ENCODE data around the gene FMN1.

The FMN1 gene

DNA sequence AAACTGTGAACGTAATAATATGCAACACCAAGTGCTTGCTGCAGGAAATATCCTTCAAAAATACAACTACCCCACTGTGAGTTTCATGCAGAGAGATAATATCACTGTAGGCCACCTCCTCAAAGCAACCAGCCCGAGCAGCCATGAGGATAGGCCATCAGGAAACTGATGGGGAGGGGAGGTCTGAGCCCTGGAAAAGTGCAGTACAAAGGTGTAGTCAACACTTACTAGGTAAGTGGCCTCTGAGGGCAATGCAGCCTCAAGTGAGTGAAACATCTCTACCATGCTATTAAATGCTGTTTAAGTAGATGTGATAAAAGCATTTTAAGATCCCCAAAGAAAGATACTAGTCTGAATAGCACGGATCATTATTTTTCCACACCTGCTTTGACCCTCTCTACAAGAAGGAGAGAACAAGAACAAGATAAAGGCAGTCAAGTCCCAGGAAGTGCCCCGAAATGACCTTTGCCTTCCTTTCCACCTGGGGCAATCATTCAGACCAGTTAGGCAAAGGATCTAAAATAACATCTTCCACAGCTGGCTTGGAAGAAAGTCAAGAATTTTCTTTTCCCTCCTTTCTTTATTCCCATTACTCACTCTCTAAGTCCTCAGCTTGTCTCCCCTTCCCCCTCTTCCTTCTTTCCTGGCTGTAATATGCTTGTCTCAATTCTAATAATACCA, 62.8 kb downstream of the FMN1 start:
- H3K4me1 ChIP-seq = peaks cover 19% of the 10 kb centered on the region
- no peak for DNase-seq
- no peaks in the 10 kb centered on the region for H3K36me3 ChIP-seq
- H3K4me3 ChIP-seq (ENCODE audit: low read depth, low read length) = no peak overlapping the region
- TF ChIP-seq, protein P1, sequence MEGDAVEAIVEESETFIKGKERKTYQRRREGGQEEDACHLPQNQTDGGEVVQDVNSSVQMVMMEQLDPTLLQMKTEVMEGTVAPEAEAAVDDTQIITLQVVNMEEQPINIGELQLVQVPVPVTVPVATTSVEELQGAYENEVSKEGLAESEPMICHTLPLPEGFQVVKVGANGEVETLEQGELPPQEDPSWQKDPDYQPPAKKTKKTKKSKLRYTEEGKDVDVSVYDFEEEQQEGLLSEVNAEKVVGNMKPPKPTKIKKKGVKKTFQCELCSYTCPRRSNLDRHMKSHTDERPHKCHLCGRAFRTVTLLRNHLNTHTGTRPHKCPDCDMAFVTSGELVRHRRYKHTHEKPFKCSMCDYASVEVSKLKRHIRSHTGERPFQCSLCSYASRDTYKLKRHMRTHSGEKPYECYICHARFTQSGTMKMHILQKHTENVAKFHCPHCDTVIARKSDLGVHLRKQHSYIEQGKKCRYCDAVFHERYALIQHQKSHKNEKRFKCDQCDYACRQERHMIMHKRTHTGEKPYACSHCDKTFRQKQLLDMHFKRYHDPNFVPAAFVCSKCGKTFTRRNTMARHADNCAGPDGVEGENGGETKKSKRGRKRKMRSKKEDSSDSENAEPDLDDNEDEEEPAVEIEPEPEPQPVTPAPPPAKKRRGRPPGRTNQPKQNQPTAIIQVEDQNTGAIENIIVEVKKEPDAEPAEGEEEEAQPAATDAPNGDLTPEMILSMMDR (IDR thresholded peaks at IDR 0.05; ENCODE audit: low read depth, low read length) = no peak
- H3K27me3 ChIP-seq = no peaks in the 10 kb centered on the region
- no peaks in the 10 kb centered on the region for H3K9me3 ChIP-seq

DNA sequence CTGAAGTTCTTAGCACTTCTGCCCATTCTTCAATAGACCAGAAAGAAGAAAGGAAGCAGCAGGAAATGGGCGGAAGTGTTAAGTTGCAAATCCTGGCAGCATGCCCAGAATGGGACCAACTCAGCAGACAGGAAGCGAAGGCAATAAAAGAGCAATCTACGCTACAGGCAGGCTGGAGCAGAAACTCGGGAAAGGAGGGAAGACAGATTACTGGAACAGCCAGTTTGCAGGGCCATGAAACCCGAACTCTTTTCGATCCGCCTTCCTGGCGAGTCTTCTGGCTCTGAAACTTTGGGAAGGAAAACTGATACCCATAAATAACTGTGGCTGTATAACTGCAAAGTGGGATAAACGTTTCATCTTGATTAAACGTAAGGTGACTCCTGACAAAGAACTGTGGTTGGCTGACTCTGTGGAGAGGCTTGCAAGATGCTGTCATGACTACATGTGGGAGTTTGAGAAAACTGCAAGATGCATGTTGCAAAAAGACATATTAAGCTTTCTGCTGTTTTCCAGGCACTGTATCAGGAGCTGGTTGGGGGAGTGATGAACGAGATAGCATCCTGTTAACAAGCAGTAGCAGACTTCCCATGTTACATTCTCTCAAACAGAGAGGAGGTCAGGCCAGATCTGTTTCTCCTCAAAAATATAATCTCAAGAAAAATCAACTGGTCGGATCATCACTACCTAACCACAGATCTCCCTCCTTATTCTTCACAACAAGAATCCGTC, 67.8 kb downstream of the FMN1 start:
- Histone ChIP-seq H3K27me3 (no peaks in the 10 kb centered on the region), H3K36me3 (no peaks in the 10 kb centered on the region), H3K9me3 (no peaks in the 10 kb centered on the region), H3K4me1 (peaks cover 8% of the 10 kb centered on the region), H3K4me3 (ENCODE audit: low read depth, low read length) (peak overlapping the region; percentile 4; the same call in 1 of the 2 replicates)
- TF ChIP-seq, protein P1 (IDR thresholded peaks at IDR 0.05; ENCODE audit: low read depth, low read length) = no peak
- peak; percentile 73 for DNase-seq

DNA sequence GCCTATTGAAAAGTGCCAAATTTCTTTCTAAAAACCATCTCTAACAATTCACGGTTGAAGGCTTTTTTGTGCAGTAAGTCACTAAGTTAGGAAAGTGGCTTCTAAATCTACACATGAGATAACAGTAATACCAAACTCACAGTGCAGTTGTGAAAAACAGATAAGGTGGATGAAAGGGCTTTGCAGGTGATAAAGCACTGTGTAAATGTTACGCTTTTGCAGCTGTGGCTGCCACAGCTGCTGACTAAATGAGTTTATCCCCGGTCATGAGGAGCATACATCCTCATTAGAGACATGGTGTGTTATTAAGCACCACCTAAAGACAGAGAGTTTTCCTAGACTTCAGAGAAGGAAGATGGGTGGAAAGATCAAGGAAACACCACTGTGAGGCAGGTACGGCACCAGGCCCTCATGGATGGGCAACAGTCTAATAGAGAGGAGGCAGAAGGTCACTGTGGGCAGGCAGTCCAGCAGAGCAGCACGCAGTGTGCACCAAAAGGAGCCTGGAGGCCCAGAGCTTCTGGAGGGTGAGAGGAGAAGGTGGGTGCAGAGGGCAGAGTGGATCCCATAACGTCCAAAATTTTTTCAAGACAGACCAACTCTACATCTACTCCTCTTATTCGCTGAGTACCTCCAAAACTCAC, 68.5 kb downstream of the FMN1 start:
- DNase-seq = no peak
- Histone ChIP-seq H3K4me3 (ENCODE audit: low read depth, low read length) (no peak overlapping the region), H3K36me3 (no peaks in the 10 kb centered on the region), H3K27me3 (no peaks in the 10 kb centered on the region), H3K4me1 (peaks cover 8% of the 10 kb centered on the region), H3K9me3 (no peaks in the 10 kb centered on the region)
- TF ChIP-seq, protein P1 (IDR thresholded peaks at IDR 0.05; ENCODE audit: low read depth, low read length) = no peak

DNA sequence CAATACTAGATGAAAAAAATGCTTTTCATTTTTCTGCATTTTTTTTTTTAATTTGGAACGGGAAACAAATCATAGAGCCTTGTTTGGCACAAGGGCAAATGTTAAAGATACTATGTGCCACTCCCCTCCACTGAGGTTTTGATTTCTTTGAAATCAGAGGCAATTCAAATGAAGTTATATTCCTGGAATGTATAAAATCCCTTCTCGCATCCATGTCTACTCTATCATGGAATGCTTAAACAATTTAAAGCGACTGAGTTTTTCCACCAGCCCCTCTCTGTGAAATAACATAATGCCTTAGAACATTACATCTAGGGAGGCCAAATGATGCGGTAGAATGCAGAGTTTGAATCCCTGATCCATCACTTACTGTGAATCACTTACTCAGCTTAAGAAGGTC, 69.7 kb downstream of the FMN1 start:
- Histone ChIP-seq H3K4me1 (peaks cover 8% of the 10 kb centered on the region), H3K27me3 (no peaks in the 10 kb centered on the region), H3K36me3 (no peaks in the 10 kb centered on the region), H3K9me3 (no peaks in the 10 kb centered on the region), H3K4me3 (ENCODE audit: low read depth, low read length) (no peak overlapping the region)
- DNase-seq = no peak
- TF ChIP-seq, protein P1 (IDR thresholded peaks at IDR 0.05; ENCODE audit: low read depth, low read length) = no peak

DNA sequence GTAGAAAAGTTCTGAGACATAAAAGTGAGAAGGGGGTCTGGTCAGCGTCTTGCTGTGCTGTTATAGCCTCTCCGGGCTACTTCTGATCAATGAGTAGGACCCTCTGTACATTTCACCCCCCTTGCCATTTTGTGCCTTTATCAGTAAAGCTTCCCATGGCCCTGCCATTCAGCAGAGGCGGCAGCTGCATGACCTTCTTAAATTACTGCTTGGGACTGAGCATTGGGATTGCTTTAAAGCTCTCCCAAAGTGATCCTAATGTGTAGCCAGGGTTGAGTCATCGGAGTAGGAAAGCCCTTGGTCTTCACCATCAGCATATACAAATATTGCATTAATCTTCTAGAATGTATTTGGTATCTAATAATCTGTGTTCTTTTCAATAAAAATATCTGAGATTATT, 70.2 kb downstream of the FMN1 start:
- DNase-seq = no peak
- TF ChIP-seq, protein P1 (IDR thresholded peaks at IDR 0.05; ENCODE audit: low read depth, low read length) = no peak
- Histone ChIP-seq H3K4me1 (peaks cover 8% of the 10 kb centered on the region), H3K9me3 (no peaks in the 10 kb centered on the region), H3K4me3 (ENCODE audit: low read depth, low read length) (no peak overlapping the region), H3K27me3 (no peaks in the 10 kb centered on the region), H3K36me3 (no peaks in the 10 kb centered on the region)

DNA sequence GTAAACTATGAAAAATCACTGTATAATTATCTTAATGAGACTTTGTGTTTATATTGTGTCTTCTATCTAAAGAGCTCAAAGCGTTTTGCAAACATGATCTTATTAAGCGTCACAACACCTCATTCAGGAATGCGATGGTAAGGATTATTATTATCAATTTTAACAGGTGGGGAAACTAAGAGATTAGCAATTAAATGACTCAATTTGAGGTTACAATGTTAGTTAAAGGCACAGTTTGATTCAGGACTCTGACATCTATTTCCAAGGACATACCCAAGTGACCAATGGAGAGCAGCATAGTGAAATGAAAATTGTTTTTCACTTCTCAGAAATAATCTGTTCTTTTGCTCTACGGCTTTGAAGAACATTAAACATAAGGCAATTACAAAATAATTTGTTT, 74.6 kb downstream of the FMN1 start:
- Histone ChIP-seq H3K27me3 (no peaks in the 10 kb centered on the region), H3K4me3 (ENCODE audit: low read depth, low read length) (no peak overlapping the region)
- TF ChIP-seq, protein P1 (IDR thresholded peaks at IDR 0.05; ENCODE audit: low read depth, low read length) = no peak

More for the DNA sequence above, 74.6 kb downstream of the FMN1 start:
- no peak for DNase-seq
- no peaks in the 10 kb centered on the region for H3K36me3 ChIP-seq
- H3K9me3 ChIP-seq = no peaks in the 10 kb centered on the region
- H3K4me1 ChIP-seq = no peaks in the 10 kb centered on the region
